Panc1 (cell line): Measurements from ENCODE around the gene TRAPPC2L.

ENCODE experiments used
- POLR2AphosphoS5 ChIP-seq: IDR thresholded peaks from 2 replicates; pipeline ENCODE4 v1.6.1; 2012; ENCODE audit warnings: mild to moderate bottlenecking, low read depth, low read length, moderate library complexity
- TCF7L2 ChIP-seq: IDR thresholded peaks from 2 replicates; pipeline ENCODE4 v1.6.1; 2011; ENCODE audit warnings: mild to moderate bottlenecking, low read depth, low read length, inconsistent platforms
- TF ChIP-seq, protein P1 (sequence below): fragments of 450-650 bp; IDR thresholded peaks from 2 replicates; pipeline ENCODE4 v1.5.1; 2017; ENCODE audit warnings: mild to moderate bottlenecking
- TF ChIP-seq, protein P2 (sequence below), 2 experiments: IDR thresholded peaks; 2 replicates each; pipeline ENCODE4 v1.6.1; 2011 to 2012; ENCODE audit warnings: low read depth in 2 of 2, control low read depth in 1 of 2, low read length in 1 of 2, mild to moderate bottlenecking in 1 of 2, moderate library complexity in 1 of 2; ENCODE audit not compliant: insufficient read depth in 1 of 2

DNA sequence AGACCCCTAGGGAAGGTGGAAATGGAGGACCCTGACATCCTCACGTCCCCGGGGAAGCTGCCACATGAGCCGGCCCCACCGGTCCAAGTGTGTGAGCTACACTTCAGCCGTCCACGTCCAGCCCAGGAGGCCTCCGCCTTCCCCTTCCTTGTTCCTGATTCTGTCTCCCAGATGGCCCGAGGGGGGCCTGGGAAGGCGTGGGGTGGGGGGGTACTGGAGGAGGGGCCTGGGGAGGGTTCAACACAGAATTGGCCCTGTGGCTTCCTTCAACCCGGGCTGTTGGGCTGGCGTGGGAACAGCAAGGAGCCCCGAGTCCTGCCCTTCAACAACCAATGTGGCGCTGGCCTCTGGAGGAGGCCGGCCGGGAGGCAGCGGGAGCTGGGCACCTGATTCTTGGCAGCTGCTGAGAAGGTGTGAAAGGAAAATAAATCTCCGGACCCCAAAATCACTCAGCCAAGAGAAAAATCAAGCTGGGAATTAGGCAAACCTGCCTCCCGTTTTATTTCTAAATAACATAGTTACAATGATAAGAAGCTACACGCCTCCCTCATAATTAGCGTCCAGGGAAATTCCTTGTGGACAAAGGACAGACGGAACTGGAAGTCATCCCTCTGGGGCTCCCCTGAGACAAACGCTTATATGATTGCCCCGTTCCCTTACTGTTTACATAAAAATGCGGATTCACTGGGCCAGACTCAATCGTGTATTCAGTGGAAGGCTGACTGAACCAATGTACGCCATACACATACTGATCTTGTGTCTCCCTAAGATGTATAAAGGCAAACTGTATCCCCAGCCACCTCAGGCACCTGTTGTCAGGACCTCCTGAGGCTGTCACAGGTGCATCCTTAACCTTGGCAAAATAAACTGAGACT lies 43.4 kb upstream of the TRAPPC2L start:
- TF ChIP-seq, protein P1, sequence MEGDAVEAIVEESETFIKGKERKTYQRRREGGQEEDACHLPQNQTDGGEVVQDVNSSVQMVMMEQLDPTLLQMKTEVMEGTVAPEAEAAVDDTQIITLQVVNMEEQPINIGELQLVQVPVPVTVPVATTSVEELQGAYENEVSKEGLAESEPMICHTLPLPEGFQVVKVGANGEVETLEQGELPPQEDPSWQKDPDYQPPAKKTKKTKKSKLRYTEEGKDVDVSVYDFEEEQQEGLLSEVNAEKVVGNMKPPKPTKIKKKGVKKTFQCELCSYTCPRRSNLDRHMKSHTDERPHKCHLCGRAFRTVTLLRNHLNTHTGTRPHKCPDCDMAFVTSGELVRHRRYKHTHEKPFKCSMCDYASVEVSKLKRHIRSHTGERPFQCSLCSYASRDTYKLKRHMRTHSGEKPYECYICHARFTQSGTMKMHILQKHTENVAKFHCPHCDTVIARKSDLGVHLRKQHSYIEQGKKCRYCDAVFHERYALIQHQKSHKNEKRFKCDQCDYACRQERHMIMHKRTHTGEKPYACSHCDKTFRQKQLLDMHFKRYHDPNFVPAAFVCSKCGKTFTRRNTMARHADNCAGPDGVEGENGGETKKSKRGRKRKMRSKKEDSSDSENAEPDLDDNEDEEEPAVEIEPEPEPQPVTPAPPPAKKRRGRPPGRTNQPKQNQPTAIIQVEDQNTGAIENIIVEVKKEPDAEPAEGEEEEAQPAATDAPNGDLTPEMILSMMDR = no peak
- TF ChIP-seq, protein P2, sequence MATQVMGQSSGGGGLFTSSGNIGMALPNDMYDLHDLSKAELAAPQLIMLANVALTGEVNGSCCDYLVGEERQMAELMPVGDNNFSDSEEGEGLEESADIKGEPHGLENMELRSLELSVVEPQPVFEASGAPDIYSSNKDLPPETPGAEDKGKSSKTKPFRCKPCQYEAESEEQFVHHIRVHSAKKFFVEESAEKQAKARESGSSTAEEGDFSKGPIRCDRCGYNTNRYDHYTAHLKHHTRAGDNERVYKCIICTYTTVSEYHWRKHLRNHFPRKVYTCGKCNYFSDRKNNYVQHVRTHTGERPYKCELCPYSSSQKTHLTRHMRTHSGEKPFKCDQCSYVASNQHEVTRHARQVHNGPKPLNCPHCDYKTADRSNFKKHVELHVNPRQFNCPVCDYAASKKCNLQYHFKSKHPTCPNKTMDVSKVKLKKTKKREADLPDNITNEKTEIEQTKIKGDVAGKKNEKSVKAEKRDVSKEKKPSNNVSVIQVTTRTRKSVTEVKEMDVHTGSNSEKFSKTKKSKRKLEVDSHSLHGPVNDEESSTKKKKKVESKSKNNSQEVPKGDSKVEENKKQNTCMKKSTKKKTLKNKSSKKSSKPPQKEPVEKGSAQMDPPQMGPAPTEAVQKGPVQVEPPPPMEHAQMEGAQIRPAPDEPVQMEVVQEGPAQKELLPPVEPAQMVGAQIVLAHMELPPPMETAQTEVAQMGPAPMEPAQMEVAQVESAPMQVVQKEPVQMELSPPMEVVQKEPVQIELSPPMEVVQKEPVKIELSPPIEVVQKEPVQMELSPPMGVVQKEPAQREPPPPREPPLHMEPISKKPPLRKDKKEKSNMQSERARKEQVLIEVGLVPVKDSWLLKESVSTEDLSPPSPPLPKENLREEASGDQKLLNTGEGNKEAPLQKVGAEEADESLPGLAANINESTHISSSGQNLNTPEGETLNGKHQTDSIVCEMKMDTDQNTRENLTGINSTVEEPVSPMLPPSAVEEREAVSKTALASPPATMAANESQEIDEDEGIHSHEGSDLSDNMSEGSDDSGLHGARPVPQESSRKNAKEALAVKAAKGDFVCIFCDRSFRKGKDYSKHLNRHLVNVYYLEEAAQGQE (IDR thresholded peaks at IDR 0.05; ENCODE audit: insufficient read depth in 1 of 2, low read depth in 2 of 2, low read length in 1 of 2) = no peak
- TF ChIP-seq TCF7L2 (no peak), POLR2AphosphoS5 (peak; percentile 33; the same call in 1 of the 2 replicates)
